Measurements from ENCODE around the gene C13orf42.

C13orf42 gene

DNA sequence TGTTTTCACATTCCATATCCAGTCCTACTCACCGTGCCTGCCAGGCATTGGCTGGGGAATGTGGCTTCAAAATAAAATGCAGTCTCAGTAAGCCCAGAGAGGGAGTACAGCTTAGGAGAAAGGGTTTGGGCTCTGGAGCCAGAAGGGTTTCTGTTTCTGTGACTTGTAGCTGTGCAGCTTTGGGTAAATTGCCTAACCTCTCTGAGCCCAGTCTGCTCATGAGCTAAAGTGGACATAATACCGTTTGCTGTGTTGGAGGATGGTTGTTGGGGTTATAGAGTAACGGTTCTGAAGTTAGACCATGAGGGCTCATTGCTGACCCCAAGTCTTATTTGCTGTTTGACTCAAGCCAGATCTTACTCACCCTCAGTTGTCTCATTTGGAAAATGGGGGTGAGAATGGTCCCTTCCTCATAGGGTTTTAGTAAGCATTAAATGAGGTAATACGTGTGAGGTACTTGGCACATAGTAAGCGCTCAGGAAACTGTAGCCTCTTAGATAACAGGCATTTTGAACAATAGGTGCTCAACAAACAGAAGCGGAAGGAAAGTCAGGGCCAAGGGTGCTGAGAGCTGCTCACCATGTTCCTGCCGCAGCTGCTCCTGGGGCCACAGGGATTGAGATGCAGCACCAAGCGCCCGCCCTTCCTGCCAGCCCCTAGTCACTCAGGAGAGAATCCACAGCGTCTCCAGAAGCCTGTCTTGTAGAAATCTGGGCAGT lies 45.5 kb downstream of the C13orf42 start:
- DNase-seq (ENCODE audit: low read depth) = no peak

DNA sequence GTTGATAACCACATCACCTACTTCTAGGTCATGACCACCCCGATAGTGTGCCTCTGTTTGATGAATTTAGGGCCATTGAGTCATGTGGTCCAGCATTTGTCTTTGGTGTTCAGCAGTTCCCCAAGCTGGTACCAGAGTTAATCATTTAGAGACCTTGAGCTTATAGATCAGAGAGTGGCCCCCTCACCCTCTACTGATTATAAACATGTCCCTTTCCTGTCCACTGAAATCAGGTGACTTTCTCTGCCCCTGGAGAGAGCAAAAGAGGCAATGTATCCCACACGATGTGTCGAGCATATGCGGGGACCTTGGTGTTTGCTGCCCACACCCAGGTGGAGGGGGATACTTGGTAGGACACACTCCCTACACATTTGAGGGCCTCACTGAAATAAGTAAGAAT lies 46.3 kb downstream of the C13orf42 start:
- DNase-seq (ENCODE audit: low read depth) = no peak

DNA sequence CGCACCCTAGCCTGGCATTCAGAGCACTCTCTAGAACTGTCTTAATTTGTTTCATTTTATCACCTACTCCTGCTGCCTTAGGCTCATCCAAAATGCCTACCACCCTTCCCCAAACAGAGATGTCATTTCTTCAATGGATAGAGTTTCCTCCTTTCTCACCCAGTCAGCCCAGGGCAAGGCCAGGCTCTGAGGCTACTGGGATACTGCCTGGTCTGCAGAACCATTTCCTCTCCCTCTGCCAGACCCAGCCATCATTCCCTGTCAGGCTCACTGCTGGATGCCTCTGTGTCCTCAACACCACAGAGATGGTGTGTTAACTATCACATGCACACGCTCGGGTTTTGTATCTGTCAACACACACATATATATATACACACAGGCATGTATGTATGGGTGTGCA lies 47.2 kb downstream of the C13orf42 start:
- DNase-seq (ENCODE audit: low read depth) = no peak

DNA sequence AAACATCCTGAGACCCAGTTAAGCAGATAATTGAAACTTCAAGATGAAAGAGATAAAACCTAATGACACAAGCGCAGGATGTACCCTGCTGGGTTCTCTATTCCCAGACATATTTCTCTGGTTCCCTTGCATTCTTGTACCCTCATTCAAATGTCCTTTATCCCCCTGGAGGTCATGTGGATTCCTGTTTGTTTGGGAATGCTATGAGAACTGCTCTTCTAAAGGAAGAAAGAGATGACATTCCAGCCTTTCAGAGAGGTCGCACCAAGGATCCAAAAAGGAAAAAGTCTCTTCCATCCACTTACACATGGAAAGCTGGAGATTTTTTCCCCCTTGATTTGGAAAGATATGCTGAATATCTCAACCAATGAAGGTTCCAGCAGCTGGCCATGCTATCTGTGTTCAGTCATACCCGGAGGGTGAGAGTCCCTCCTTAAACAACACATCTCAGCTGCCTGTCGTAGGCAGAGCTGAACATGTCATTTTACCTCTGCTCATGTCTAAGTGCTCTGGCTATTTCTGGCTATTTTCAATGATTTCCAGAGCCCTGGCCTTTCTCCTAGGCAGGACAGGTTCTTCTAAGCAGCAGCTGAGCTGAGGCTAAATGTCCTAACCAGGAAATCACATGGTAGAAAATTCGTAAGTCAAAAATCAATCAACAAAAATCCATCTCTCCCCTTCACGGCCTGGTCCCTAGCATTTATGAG lies 52.5 kb downstream of the C13orf42 start:
- DNase-seq (ENCODE audit: low read depth) = no peak

DNA sequence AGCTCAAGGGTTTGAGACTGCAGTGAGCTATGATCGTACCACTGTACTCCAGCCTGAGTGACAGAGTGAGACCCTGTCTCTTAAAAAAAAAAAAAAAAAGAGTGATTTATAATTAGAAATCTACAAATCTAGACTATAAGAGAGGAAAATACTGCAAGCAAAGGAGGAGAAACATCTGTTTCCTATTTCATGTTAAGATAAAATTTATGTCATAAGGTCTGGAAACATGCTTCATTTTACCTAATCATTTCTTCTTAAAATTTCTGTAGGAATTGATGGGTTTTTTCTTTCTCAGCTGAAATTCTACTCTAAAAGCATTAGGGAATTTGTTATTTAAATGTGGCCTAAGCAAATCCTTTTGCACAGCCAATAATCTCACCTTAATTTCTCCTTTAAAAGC lies 53.2 kb downstream of the C13orf42 start:
- no peak for DNase-seq (ENCODE audit: low read depth)

DNA sequence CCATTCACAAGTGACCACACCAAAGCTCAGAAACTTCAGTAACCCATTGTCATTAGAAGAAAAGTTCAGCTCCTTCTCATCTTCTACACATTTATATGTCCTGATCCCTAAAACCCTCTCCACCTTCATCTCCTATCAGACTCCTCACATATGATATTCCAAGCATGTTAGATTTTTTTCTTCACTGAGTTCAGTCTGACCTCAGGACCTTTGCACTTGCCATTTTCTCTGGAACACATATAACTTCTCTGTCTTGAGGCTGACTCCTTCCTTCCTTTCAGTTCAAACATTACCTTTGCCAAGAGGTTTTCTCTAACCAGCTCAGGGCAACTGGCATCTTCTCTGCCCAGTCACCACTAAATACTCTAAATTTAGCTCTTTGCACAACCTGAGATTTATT lies 54.1 kb downstream of the C13orf42 start:
- no peak for DNase-seq (ENCODE audit: low read depth)

DNA sequence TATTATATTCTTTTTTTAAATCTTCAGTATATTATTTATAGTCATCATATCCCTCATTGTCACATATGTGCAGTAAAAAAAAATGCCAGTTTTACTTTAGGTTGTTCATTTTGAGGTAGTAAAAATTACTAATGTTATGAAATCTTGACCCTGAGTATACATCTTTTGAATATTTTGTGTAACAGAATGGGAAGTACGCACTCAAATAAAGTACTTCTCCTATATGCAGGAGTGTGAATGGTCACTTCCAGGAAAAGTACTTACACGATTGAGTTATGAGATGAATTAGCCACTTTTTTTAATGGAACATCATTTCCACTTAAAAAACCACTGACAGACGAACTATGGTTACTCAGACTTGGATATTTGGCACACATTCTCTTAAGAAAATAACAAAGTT lies 58.5 kb downstream of the C13orf42 start:
- no peak for DNase-seq (ENCODE audit: low read depth)

DNA sequence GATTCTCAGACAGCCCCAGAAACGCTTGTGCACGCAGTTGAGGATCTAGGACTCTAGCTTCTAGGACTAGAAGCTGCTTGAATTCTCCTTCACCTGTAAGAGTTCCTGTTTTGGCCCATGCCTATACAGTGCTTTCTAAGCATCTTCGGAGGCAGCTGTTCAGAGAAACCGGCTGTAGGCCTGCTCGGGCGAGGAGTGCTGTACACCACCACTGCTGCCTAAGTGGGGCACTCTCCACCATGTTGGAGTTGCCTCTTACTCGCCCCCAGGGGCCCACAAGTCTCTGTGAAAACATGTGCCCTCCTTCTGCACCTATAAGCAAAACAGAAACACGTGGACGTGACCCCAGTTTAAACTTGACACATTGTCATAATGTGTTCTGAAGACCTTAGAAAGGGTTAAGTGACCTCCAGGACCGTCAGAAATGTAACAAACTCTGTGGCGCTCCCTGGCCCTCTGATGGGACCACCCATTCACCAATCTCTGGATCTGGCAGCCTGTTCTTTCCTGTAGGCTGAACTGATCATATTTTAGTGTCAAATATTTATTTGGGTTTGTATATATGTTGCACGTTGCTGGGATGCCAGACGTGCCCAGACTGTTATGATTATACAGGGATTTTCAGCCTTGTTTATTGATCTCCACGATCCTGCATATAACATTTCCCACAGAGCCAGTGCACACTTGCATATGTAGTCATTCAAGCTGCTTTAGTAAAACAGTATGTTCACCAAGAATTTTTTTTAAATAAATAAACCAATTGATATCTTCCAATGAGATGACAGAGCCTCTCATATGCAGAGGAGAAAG lies 60.8 kb downstream of the C13orf42 start:
- DNase-seq (ENCODE audit: low read depth) = no peak

DNA sequence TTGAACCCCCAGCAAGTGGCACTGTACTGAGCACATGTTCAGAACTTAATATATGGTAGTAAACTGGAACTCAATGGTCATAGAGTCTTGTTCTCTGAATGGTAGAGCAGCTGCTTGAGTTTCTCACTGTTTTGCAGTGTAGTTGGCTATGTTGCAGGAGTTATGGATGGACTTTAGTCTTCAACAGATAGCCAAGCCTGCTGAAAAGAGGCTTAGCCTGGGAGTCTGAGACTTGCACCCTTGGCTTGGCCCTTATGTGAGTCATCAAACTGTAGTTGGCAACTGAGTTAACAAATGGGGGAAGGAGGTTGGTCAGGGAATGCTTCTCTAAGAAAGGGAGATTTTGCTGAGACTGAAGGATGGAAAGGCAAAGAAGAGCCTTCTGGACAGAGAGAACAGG lies 62.5 kb downstream of the C13orf42 start:
- no peak for DNase-seq (ENCODE audit: low read depth)

DNA sequence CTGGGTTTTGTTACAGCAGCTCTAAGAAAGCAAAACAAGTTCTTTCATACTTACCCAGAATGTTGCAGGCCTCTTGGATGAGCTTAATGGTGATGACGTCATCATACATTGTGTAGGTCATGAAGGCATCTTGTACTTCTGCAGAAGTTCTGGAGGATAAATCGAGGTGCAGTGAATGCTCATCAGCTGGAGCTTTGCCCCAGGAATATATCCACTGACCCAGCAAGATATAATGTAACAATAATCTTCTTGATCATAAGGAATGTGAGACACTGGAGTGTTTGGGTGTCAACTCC lies 63.0 kb downstream of the C13orf42 start:
- no peak for DNase-seq (ENCODE audit: low read depth)

DNA sequence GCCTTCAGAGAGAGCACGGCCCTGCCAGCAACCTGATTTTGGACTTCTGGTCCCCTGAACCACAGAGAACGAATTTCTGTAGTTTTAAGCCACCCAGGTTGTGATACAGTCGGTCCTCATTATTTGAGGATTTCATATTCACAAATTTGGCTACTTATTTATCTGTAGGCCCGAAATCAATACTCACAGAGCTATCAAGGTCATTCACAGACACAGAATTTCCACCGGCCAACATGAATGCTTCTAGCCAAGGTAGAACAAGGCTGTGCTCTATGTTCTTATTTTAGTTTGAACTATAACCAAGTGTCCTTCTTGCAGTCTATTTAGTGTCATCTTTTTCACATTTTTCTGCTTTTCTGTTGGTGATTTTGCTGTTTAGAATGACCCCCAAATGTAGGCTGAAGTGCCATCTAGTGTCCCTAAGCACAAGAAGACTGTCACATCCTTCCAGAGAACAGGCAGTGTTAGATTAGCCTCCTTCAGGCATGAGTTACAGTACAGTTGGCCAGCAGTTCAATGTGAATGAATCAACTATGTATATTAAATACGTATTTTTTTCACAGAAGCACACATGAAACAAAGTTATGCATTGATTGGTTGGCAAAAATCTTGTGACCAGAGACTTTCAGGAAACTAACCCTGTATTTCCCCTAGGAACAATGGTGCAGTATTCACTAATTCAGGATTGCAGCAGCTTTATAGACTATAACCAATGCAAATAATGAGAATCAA lies 63.5 kb downstream of the C13orf42 start:
- DNase-seq (ENCODE audit: low read depth) = no peak

DNA sequence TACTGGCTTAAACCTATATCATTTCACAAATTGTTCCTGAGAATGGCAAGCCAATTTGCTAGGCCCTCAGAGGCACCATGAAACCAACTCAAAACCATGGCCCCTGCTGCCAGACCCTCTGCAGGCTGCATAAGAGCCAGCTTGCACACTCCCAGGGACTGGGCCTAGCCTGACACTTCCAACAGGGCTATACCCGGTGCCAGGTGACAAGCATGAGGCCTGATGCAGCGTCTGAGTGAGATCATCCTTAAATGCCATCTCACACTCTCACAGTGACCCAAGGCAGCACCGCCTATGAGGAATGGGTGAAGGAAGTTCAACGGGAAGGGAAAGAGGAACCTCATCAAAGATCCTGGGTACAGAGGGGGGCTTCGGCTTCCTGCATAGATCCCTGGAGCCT lies 65.6 kb downstream of the C13orf42 start:
- no peak for DNase-seq (ENCODE audit: low read depth)

DNA sequence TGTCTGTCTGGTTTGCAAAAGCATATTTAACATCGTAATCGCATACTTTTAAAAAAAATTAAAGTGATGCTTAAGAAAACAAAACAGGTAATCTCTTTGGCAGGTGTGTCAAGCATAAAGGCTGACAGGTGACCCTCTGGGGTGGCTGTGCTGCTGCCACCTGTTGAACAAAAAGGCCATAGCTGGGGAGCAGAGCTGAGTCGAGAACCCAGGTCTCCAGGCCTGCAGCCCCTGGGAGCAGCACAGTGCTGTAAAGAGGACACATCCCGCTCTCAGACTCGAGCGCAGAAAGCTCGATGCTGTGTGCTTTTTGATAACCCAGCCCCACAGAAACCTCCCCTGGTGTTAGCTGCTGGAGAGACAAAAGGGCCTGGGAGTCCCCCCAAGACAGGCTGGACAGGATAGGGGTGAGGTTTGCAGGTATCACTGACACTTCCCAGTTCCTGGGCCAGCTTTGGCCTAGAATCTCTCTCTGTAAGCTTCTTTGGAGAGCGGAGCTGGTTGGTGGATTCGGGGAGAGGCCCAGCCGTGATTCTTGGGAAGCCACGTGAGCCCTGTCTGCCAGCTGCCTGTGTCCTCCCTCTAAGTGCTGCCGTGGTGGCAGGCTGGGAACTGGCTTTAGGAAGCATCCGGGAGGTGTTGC lies 66.9 kb downstream of the C13orf42 start:
- DNase-seq (ENCODE audit: low read depth) = no peak

DNA sequence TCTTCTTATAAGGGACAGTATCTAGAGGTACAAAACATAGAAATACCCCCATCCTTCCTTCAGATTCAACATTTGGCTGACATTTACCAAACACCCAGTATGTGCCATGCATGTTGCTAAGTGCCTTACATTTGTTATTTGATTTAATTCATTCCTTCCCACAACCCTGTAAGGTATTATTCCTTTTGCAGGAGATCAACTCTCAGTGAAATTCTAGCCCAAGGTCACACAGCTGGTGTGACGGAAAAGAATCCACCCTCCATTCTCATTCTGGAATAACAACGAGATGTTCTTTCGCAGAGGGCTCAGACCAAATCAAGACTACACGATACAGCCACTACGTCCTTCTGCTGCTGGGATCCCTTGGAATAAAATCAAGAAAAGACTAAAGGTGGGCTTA lies 67.8 kb downstream of the C13orf42 start:
- no peak for DNase-seq (ENCODE audit: low read depth)

DNA sequence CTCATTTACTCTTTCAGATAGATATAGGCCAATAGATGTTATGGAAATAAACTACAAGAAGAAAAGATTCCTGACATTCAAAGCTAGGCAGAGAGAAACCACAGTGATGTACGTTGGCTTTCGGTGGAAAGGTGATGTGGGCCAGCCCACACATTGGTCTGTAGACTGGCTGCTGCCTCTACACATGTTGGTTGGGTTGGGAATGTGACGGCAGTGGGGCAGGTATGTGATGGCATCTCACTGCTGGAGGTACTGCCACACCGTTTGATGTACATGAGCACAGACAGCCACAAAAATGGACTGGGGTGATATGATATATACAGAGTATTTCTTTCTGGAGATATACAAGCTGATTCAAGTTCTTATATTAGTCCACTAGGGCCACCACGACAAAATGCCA lies 69.4 kb downstream of the C13orf42 start:
- no peak for DNase-seq (ENCODE audit: low read depth)

DNA sequence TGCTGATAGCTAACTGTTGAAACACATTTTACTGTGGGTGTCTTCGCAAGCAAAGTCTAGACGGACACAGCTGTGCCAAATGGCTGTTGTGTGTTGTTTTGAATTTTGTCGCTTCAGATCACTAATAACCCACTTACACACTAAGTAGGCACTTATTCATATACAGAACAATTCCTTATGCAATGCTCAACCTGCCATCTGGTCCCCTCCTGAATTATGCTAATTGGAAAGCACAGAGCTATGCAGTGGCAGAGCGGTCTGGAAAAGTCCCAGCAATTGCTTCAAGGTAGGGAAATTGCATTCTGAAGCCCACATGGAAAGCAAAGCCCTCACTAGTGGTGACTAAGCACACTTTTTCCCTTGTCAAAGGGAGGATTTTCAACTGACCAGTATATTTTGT lies 69.9 kb downstream of the C13orf42 start:
- no peak for DNase-seq (ENCODE audit: low read depth)

DNA sequence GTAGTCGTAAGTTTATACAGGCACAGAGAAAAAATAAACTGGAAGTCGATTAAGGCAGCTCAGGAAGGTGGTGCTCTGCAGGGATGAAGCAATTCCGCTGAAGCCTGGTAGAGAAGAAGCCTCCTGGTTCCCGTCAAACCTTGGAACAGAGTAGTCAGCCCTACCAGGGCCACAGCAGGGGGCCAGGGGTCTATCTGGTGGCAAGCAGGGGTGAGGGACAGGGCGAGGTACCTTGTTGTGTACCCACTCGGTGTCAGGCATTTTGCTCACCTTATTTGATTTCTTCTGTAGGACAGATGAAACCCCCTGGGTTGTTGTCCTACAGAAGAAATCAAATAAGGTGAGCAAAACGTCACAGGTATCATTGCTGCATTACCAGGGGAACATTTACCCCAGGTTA lies 70.6 kb downstream of the C13orf42 start:
- no peak for DNase-seq (ENCODE audit: low read depth)

DNA sequence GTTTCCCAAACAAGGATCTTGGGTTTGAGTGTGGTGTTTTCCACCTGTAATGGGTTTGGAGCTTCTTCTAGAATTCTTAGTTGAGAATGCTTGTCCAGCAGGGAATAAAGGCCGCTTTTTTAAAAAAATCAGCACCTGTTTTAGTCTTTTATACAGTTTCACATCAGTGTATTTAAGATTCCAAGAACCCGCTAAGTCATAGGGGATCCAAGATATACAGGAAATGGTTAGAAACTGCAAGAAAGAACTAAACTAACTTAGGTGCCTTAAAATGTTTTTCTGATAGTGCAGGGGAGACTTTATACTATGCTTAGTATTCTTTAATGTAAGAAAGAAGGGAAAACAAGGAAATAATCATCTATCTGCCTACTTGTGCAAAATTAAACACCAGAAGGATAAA lies 74.7 kb downstream of the C13orf42 start:
- no peak for DNase-seq (ENCODE audit: low read depth)

DNA sequence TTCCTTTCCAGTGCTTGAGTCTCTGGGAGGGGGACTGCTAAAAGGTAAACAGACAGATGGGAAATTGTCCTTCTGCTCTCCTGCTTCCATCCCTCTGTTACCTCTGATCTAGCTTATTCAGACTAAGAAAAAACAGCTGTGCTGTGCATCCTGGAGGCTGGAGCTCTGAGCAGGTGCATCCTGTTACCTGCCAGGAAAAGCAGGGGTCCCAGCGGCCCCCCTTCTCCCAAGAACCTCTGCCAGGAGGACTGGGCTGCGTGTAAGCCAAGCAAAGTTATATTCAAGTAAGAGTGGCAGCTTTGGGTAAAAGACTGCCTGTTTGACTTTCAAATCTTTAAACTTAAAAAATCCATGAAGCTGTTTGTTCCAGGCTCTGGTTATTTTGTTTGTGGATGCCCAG lies 75.1 kb downstream of the C13orf42 start:
- DNase-seq (ENCODE audit: low read depth) = no peak

DNA sequence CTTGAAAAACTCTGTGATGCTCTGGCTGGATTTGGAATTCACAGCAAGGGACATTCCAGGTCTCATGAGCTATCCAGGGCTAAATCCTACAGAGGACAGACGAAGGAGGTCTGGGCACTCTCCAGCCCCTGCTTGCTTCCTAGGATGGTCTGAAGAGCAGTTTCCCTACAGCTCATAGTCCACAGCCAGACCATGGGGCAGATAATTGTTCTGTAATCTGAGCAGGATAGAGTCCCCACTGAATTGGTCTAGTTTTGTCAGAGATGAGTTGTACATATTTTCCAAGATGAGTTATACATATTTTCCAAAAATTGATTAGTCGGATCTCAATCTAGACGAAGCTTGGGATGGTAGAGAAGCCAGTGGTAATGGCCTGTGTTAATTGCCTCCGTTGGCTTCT lies 75.6 kb downstream of the C13orf42 start:
- DNase-seq (ENCODE audit: low read depth) = no peak

DNA sequence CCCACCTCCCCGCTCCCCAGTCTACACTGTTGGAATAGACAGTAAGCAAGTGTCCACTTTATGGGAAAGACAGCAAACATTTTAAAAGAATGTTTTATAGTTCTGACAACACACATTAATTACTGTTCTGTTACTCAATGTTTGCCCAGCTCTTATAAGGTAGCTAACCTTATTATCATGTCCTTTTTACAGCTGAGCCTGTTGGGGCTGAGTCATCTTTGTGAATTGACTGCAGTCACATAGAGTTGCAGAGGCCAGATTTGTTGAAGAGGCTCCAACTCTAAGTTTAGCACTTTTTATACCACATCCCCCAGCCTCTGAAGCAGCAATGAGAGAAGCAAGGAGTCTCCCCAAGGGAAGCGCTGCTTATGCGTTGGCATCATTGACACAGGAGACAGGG lies 76.2 kb downstream of the C13orf42 start:
- no peak for DNase-seq (ENCODE audit: low read depth)
